Right renal pelvis (tissue), 4 donors: ENCODE measurements around the gene SHF. TPM values are rescaled to one million over a fixed set of nuclear protein-coding genes. Genes with fewer than 3 reads are reported as not detected.
"Not testable (repeated sequence)": the region's sequence is repeated elsewhere in the genome, so short reads cannot be mapped to it uniquely, and the experiment has no call there.

Experiments used
- DNase-seq, 4 donors: peaks; one replicate each; pipeline ENCODE4 v3.0.0-alpha.2; 2013; ENCODE audit warnings: low read depth in 4 of 4, low spot score in 3 of 4, missing footprints in 1 of 4
- polyA plus RNA-seq, 4 donors: library from polyadenylated mRNA; unstranded; fragments of 120-200 nt; gene quantifications; one replicate each; pipeline ENCODE4 v1.2.1, GENCODE V29; 2013; ENCODE audit not compliant: insufficient read length in 4 of 4

SHF gene, protein sequence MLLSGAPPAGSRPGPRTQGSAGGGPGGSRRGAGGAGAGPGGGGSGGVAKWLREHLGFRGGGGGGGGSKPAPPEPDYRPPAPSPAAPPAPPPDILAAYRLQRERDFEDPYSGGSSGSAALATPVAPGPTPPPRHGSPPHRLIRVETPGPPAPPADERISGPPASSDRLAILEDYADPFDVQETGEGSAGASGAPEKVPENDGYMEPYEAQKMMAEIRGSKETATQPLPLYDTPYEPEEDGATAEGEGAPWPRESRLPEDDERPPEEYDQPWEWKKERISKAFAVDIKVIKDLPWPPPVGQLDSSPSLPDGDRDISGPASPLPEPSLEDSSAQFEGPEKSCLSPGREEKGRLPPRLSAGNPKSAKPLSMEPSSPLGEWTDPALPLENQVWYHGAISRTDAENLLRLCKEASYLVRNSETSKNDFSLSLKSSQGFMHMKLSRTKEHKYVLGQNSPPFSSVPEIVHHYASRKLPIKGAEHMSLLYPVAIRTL
- 10 to 100 TPM; 14.7 to 21.6 (median 16.3) TPM for polyA plus RNA-seq

DNA sequence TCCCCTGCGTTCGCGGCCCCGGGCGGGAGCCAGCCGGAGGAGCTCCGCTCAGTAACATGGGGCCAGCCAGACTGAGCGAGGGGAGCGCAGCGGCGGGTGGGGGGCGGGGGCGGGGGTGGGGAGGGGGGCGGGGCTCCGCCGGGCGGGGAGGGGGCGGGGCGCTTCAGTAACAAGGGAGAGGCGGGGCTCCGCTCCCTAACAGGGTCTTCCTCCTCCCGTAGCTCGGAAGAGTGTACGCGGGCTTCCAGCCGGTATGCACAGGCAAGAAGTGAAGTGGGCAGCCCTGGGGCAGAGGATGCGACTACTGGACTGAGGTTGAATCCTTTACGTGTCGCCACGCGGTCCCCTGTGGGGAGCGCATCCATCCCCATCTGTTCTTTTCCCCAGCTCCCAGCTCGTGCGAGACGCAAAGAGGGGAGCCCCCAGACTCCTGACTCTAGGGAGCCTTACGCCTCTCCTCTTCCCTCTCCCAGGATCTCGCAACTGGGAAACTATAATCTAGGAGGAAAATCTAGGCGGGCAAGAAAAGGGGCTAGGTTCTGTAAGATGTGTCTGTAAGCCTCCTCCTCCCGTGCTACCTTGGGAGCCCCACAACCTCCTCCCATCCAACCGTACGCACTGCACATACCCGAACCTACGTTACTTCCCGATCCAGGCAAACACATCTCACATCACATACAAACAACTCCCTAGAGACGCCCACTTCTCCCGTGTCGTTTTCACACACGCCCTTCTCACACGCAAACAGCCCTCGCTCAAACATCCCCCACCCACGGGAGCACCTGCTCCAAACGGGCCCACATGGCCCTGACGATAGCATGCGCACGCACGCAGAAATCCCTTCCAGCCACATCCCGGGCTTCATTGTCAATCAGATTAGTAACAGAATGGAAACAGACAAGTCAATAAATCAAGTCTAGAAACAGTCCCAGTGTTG, at the start of gene SHF:
TSS of gene SHF (minus strand) at position 73 of the 937 bp plus-strand sequence. CDS start at position 58, 15 bp downstream.
- peak in 1 of 4 donors; percentile 56 for DNase-seq

- not testable (repeated sequence) for DNase-seq
These were observed 49.0 kb upstream of the SHF start for GRCh38 chr15:45236806-45237205.

DNA sequence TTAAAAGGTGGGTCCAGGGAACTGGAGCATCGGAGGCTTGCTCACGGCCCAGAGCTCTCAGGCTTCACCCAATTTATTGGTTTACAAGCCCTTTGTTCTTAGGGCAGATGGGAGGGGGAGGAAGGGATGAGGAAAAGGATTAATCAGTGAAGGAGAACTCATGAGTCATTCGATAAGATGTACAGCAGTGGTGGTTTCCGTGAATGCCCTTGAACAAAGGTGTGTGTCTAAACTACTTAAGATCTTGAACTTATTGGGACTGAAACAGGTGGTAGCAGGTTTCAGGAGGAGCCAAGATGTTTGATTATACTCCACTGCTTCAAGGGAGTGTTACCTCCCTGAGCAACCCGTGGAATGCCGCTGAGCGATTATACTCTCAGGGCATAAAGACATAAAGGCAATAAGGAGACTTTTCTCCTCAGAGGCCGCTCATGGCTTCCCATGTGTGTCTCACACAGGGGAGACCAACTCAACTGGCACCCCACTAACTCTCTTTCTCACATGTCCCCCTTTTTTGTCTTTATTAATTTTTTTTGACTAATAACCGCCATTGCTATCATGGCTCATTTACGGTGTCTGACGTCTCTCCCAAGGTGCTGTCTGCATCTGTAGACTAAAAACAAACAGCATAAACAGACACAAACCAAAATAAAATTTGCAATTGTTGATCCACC, 46.9 kb upstream of the SHF start:
- DNase-seq, result no peak

- DNase-seq, result no peak
These were observed 44.2 kb upstream of the SHF start for GRCh38 chr15:45231864-45232562.

- DNase-seq, result no peak
These were observed 43.4 kb upstream of the SHF start for GRCh38 chr15:45231132-45231531.

- DNase-seq, result no peak
These were observed 42.6 kb upstream of the SHF start for GRCh38 chr15:45230245-45230965.

- DNase-seq, result no peak
These were observed 41.2 kb upstream of the SHF start for GRCh38 chr15:45228931-45229330.

DNA sequence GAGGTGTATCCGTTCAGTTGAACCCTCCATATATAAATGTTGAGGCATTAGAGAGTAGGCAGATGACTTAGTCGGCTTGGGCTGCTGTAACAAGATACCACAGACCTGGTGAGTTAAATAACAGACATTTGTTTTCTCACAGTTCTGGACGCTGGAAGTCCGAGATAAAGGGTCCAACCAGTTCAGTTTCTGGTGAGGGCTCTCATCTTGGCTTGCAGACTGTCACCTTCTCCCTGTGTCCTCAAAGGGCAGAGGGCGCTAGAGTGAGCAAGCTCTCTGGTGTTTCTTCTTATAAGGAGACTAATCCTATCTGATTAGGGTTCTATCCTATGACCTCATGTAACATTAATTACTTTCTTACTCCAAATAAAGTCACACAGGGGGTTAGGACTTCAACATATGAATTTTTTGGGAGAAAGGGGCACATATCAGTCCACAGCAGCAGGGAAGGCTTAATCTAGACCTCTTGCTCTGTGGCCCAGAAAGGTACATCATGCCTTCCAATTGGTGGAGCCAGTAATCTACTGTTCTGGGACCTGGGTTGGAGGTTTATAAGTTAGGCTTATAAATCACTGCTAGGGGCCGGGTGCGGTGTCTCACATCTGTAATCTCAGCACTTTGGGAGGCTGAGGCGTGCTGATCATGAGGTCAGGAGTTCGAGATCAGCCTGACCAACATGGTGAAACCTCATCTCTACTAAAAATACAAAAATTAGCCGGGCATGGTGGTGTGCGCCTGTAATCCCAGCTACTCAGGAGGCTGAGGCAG, 37.9 kb upstream of the SHF start:
- no peak for DNase-seq

DNA sequence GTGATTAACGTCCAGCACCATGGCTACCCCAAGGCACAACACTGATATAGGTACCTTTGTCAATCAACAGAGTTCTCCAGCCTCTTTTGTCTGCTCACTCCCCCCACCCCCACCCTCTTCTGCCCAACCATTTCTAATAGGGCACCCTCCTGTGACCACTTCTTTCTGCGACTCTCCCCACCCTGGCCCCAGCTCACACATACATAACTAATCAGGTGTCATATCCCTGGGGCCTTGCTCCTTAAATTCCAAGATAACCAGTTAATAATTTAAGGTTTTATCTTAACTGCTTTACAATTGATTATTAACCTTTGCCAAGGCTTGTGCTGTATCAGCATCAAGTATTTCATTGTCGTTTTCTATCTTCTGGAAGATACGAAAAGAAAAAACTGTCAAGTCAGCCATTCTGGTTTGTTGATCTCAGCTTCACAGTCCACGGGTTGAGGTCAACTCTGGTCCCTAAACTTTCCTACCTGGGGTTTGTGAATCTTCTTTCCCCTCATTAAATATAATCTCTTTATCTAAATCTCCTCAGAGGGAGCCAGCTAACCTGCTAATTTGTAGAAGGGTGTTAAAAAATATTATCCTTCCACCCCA, 37.0 kb upstream of the SHF start:
- DNase-seq, result no peak

- DNase-seq, result no peak
These were observed 34.2 kb upstream of the SHF start for GRCh38 chr15:45221967-45222366.

DNA sequence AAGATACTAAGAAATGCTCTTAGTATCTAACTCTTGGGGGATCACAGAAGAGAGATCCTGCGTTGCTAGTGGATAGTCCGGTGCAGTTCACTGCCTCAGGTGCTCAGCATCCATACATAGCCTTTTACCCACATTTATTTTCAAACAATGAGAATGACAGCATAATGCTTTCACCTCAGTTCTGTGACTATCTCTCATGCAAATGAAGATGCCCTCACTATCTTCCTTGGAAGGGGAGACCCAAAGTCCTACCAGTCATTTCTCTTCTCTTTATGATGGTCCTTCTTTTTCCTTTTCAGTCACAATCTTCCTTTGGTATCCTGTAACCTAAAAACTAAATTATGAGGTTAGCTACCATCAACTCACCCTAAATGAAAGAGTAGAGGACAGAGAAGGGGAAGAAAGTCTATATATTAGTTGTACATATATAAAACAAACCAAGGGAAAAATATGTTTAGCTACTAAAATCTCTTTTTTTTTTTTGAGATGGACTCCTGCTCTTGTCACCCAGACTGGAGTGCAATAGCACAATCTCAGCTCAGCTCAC, 33.4 kb upstream of the SHF start:
- no peak for DNase-seq

GRCh38 chr15:45212493-45212892, 24.7 kb upstream of the SHF start:
- no peak for DNase-seq

DNA sequence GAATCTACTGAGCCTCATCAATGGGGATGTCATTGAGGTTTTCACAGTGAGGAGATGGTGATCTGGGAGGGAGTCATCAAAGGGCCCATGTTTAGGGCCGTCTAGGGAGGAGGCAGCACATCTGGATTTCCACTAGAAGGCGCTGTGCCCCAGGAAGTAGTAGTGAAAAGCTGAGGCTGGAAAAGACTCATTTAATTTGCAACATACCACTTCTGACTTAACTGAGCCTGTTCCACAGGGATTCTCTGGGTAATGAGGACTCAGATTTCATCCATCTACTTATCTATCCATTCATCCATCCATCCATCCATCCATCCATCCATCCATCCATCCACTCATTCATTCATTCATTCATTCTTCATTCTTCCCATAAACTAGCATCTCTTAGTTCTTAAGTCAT, 17.4 kb upstream of the SHF start:
- no peak for DNase-seq

DNA sequence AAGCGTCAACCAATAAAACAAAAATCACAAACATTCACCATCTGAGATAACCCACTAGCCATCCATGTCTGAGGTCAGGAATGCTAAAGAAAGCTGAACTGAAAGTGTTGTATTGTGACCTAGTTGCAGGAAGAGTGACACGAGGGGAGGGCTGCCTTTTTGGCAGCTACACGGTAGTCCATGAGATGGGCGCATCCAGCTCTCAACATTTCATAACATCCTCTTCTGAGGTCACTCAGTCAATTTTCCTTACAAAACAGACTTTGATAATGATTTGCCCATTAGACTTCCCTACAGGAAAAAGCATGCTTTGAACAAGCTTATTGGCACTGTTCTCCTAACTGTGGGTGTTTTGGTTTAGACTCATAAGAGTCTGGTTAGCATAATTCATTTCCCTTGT, 15.4 kb upstream of the SHF start:
- no peak for DNase-seq

DNA sequence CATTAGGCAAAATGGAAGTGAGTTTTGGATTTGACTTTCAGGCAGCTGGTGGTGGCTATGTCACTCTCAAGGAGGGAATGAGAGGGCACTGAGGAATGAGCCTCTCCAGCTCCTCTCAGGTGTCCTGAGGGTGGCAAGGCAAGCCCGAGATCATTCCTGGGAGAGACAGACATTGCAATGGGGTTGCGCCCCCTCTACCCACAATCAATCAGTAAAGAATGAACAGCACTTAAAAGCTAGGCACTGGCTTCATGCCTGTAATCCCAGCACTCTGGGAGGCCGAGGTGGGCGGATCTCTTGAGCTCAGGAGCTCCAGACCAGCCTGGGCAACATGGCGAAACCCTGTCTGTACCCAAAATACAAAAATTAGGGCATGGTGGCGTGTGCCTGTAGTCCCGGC, 14.1 kb upstream of the SHF start:
- no peak for DNase-seq

DNA sequence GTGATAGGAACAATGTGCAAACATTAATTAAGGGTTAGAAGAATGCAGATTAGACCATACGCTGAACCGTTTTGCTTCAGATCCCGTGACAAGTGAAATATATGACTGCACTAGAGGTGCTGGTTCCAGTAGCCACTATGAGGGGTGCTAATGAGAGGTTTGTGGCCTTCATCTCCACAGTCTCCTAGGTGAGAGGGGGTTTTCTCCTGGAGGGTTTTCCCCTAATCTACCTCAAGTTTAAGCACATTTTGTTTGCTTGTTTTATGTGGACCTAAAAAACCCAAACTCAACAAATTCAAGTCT, 13.7 kb upstream of the SHF start:
- no peak for DNase-seq

- DNase-seq, result peak in 2 of 4 donors; percentile 80 to 83
These were observed 13.2 kb upstream of the SHF start for GRCh38 chr15:45200799-45201556.
